Liver (tissue), 9 donors: Measurements from ENCODE around the gene HPD. TPM values are rescaled to one million over a fixed set of nuclear protein-coding genes. Genes with fewer than 3 reads are reported as not detected.
A peak's percentile ranks its signal among the peaks of the same experiment; 100 is the strongest.

Source experiments
- DNase-seq: peaks from one replicate; pipeline ENCODE4 v3.0.0-alpha.2; 2017; ENCODE audit warnings: low spot score
- H3K27ac ChIP-seq, 2 donors: one replicate each; pipeline ENCODE4 v1.7.0; 2013; ENCODE audit warnings: inconsistent platforms in 2 of 2, low read length in 2 of 2, control low read depth in 1 of 2, low read depth in 1 of 2, mild to moderate bottlenecking in 1 of 2
- H3K27me3 ChIP-seq, 4 donors: one replicate each; pipeline versions ENCODE4 v1.6.1 to v1.7.0; 2013; ENCODE audit warnings: low read length in 3 of 4, inconsistent platforms in 1 of 4, mild to moderate bottlenecking in 1 of 4, moderate library complexity in 1 of 4; ENCODE audit not compliant: control insufficient read depth in 4 of 4, insufficient read depth in 4 of 4
- H3K36me3 ChIP-seq, 4 donors: one replicate each; pipeline versions ENCODE4 v1.6.1 to v1.7.0; 2013; ENCODE audit warnings: low read length in 3 of 4, mild to moderate bottlenecking in 3 of 4, low read depth in 1 of 4, moderate library complexity in 1 of 4; ENCODE audit not compliant: control insufficient read depth in 4 of 4, insufficient read depth in 3 of 4
- H3K4me1 ChIP-seq, 4 donors: one replicate each; pipeline versions ENCODE4 v1.6.1 to v1.7.0; 2013; ENCODE audit warnings: low read length in 3 of 4, mild to moderate bottlenecking in 3 of 4, moderate library complexity in 1 of 4; ENCODE audit not compliant: control insufficient read depth in 4 of 4, insufficient read depth in 4 of 4
- H3K4me3 ChIP-seq, 3 donors: one replicate each; pipeline versions ENCODE4 v1.6.1 to v1.7.0; 2013; ENCODE audit warnings: low read length in 3 of 3, control low read depth in 1 of 3, low read depth in 1 of 3, mild to moderate bottlenecking in 1 of 3
- H3K9ac ChIP-seq, 2 donors: one replicate each; pipeline ENCODE4 v1.7.0; 2013; ENCODE audit warnings: low read length in 2 of 2, mild to moderate bottlenecking in 2 of 2, moderate library complexity in 2 of 2, control low read depth in 1 of 2, low read depth in 1 of 2
- H3K9me3 ChIP-seq, 4 donors: one replicate each; pipeline versions ENCODE4 v1.6.1 to v1.7.0; 2013; ENCODE audit warnings: low read length in 3 of 4; ENCODE audit not compliant: control insufficient read depth in 4 of 4
- ATF3 ChIP-seq: IDR thresholded peaks from 2 replicates; pipeline ENCODE4 v1.6.1; 2016; ENCODE audit warnings: antibody characterized with exemption
- CTCF ChIP-seq: fragments of 150-350 bp; IDR thresholded peaks from 2 replicates; pipeline ENCODE4 v1.5.1; 2017; ENCODE audit warnings: improper control_type of control experiment, low read depth, low read length; ENCODE audit not compliant: missing input control
- EGR1 ChIP-seq, 2 donors: IDR thresholded peaks; 2 replicates each; pipeline ENCODE4 v1.6.1; 2016 to 2018; ENCODE audit warnings: antibody characterized with exemption in 2 of 2, low read depth in 2 of 2
- FOXA1 ChIP-seq: IDR thresholded peaks from 2 replicates; pipeline ENCODE4 v1.6.1; 2016; ENCODE audit warnings: antibody characterized with exemption
- FOXA2 ChIP-seq: IDR thresholded peaks from 2 replicates; pipeline ENCODE4 v1.6.1; 2016; ENCODE audit warnings: antibody characterized with exemption
- GABPA ChIP-seq, 2 donors: IDR thresholded peaks in 1 of 2; conservative IDR thresholded peaks in 1 of 2; 2 replicates each; pipeline ENCODE4 v1.6.1; 2016; ENCODE audit warnings: antibody characterized with exemption in 2 of 2, mild to moderate bottlenecking in 1 of 2, moderate library complexity in 1 of 2
- HNF4A ChIP-seq, 2 donors: conservative IDR thresholded peaks; 2 replicates each; pipeline ENCODE4 v1.6.1; 2016; ENCODE audit warnings: antibody characterized with exemption in 2 of 2, mild to moderate bottlenecking in 2 of 2
- HNF4G ChIP-seq: IDR thresholded peaks from 2 replicates; pipeline ENCODE4 v1.6.1; 2016; ENCODE audit warnings: antibody characterized with exemption
- JUND ChIP-seq, 2 donors: IDR thresholded peaks; 2 replicates each; pipeline ENCODE4 v1.6.1; 2016; ENCODE audit warnings: antibody characterized with exemption in 2 of 2
- MAX ChIP-seq: IDR thresholded peaks from 2 replicates; pipeline ENCODE4 v1.6.1; 2016; ENCODE audit warnings: antibody characterized with exemption
- NR2F2 ChIP-seq: IDR thresholded peaks from 2 replicates; pipeline ENCODE4 v1.6.1; 2016; ENCODE audit warnings: antibody characterized with exemption
- RAD21 ChIP-seq, 2 donors: IDR thresholded peaks; 2 replicates each; pipeline ENCODE4 v1.6.1; 2016; ENCODE audit warnings: antibody characterized with exemption in 2 of 2, mild to moderate bottlenecking in 2 of 2
- REST ChIP-seq: IDR thresholded peaks from 2 replicates; pipeline ENCODE4 v1.6.1; 2016; ENCODE audit warnings: antibody characterized with exemption, mild to moderate bottlenecking
- RXRA ChIP-seq, 2 donors: IDR thresholded peaks; 2 replicates each; pipeline ENCODE4 v1.6.1; 2017 to 2018; ENCODE audit warnings: antibody characterized with exemption in 2 of 2, mild to moderate bottlenecking in 1 of 2
- SP1 ChIP-seq: IDR thresholded peaks from 2 replicates; pipeline ENCODE4 v1.6.1; 2018; ENCODE audit warnings: antibody characterized with exemption, mild to moderate bottlenecking
- TAF1 ChIP-seq: conservative IDR thresholded peaks from 2 replicates; pipeline ENCODE4 v1.6.1; 2016; ENCODE audit warnings: antibody characterized with exemption, mild to moderate bottlenecking
- YY1 ChIP-seq: IDR thresholded peaks from 2 replicates; pipeline ENCODE4 v1.6.1; 2016; ENCODE audit warnings: antibody characterized with exemption, mild to moderate bottlenecking
- WGBS: extraction: QIAGEN DNeasy Blood & Tissue Kit; methylation state at CpG from one replicate; pipeline ENCODE4 v1.1.7; 2013; 5-methylcytosine and 5-hydroxymethylcytosine counted together
- polyA plus RNA-seq, 2 donors: library from polyadenylated mRNA; stranded (reverse) in 1 of 2; unstranded in 1 of 2; fragments of 200-250 nt in 1 of 2; fragments of >200 nt in 1 of 2; fragmentation: Nextera tagmentation in 1 of 2; extraction: Ambion mirVana in 1 of 2; gene quantifications; one replicate each; pipeline versions ENCODE4 v1.2.1 to v1.2.3, GENCODE V29; 2013 to 2015
- total RNA-seq, 2 donors: library from RNA; depleted of rRNA; stranded (reverse); fragments of >200 nt; gene quantifications; one replicate each; pipeline ENCODE4 v1.2.3, GENCODE V29; 2014
- donor health status: healthy.
- donor health status: healthy.
- donor health status: healthy.
- donor health status: healthy.
- donor health status: healthy.

Gene HPD
- total and polyA plus RNA-seq, 4 donors: 31.3 to 812 (median 509) TPM

- peak overlapping the region; percentile 32 to 71 for H3K27ac ChIP-seq
- no peak for TF ChIP-seq ATF3
- TF ChIP-seq NR2F2: no peak
- no peak for TF ChIP-seq GABPA (IDR thresholded peaks at IDR 0.05 in 1 of 2, conservative IDR thresholded peaks at IDR 0.05 in 1 of 2)
- TF ChIP-seq MAX: no peak
- no peak for TF ChIP-seq FOXA2
- no peak for TF ChIP-seq TAF1
- TF ChIP-seq RXRA (IDR thresholded peaks at IDR 0.05): no peak
- TF ChIP-seq JUND (IDR thresholded peaks at IDR 0.05): no peak
- no peak for TF ChIP-seq YY1
- TF ChIP-seq RAD21 (IDR thresholded peaks at IDR 0.05): no peak
- TF ChIP-seq REST: no peak
- no peak for TF ChIP-seq HNF4G
- TF ChIP-seq HNF4A (conservative IDR thresholded peaks at IDR 0.05): no peak
- no peak for TF ChIP-seq CTCF
- no peak for TF ChIP-seq FOXA1
- TF ChIP-seq SP1: no peak
- TF ChIP-seq EGR1 (IDR thresholded peaks at IDR 0.05; ENCODE audit: low read depth in 2 of 2): no peak
- H3K27me3 ChIP-seq: no peaks in the 10 kb centered on the region
- H3K4me3 ChIP-seq: peak overlapping the region; percentile 59 to 71 (median 69)
- peak overlapping the region in 1 of 2 donors; percentile 12 for H3K9ac ChIP-seq
- no peaks in the 10 kb centered on the region for H3K9me3 ChIP-seq
- WGBS: 9% methylated on average over 26 of the region's 26 CpGs
- DNase-seq: peak; percentile 83
- H3K4me1 ChIP-seq: peaks cover 9 to 58% (median 41%) of the 10 kb centered on the region in 4 donors
- peaks cover 25 to 47% (median 34%) of the 10 kb centered on the region in 4 donors for H3K36me3 ChIP-seq
Observed at GRCh38 chr12:121812320-121812871, 46.3 kb downstream of the HPD start.
